ENCODE measurements around the gene ATXN7.

Gene ATXN7

GRCh38 chr3:63936925-63937324 lies 73.3 kb downstream of the ATXN7 start:
- no peak for DNase-seq (ENCODE audit: low spot score)

DNA sequence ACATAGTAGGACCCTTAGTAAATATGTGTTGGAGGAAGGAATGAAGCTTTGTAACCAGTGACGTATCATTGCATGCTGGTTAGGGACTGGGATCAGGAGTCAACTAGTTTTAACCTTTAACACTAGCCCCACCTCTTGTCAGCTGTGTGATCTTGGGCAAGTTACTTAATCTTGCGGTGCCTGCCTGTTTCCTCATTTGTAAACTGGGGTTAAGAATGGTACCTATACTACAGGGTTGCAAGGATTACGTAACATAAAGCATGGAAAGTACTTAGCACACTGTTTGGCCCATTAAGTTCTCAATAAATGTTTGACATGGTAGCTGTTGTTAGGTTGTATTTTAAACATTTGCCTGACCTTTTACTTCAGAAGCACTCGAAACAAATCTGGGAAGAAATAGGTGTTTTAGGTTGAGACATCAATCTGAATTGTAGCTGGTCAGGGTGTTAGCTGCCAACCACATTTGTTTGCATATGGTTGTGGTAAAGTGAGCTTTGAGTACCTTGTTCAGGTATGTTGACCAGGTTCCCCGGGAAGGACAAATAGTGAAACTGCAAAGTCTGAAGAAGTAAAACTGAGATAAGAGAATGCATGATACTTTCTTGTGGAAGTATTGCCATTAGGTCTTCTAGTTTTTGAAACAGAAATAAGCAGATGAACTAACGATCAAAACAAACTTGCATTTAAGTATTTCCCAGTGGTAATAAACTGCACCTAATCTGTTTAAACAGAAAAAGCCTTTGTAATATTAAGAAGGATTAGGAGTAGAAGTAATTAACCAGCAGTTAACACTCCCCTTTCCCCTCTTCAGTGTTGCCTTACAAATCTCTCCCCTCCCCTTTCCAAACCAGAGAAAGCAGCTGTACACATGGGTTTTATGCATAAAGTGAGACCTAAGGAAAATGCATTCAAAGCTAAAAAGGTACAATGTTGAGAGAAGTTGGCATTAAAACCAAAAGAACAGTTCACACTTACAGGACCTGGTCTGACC lies 74.3 kb downstream of the ATXN7 start:
- DNase-seq (ENCODE audit: low spot score) = peak; percentile 24

- no peak for DNase-seq (ENCODE audit: low spot score)
Observed at GRCh38 chr3:63940389-63940757, 76.7 kb downstream of the ATXN7 start.

DNA sequence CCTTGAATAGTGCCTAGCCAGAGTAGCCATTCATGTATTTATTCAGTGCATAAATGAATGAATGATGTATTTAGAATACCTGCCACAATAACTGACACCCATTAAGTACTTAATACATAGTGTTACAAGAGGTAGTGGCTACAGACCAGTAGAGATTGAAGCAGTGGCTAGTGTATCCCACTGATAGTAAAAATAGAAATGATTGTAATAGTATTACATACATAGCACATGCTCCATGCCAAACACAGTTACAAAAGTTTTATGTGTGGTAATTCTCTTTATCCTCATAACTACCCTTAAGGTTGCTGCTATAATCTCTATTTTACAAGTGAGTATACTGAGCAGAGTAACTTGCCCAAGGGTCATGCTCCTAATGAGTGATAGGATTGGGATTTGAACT lies 78.9 kb downstream of the ATXN7 start:
- DNase-seq (ENCODE audit: low spot score) = no peak

DNA sequence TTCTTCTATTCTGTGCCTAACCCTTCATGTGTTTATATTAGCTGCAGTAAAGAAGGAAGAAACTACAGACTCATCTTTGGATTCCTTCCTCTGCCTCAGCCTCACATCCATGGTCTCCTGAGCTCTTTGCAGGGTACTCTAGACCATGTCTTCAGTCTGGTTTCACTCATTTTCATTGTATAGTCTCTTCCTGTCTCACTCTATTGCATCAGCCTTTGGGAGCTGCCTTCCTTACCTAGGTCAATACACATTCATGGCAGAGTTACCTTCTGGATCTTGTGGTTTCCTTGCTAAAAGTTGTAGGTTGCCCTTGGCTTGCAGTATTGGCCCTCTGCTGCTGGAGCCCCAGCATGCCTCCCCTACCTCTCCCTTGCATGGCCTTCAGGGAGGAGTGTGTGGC lies 80.0 kb downstream of the ATXN7 start:
- no peak for DNase-seq (ENCODE audit: low spot score)

GRCh38 chr3:63945558-63946096 lies 82.0 kb downstream of the ATXN7 start:
- DNase-seq (ENCODE audit: low spot score) = no peak

- no peak for DNase-seq (ENCODE audit: low spot score)
Observed at GRCh38 chr3:63946753-63947152, 83.1 kb downstream of the ATXN7 start.

- DNase-seq (ENCODE audit: low spot score) = no peak
Observed at GRCh38 chr3:63947594-63947993, 83.9 kb downstream of the ATXN7 start.

DNA sequence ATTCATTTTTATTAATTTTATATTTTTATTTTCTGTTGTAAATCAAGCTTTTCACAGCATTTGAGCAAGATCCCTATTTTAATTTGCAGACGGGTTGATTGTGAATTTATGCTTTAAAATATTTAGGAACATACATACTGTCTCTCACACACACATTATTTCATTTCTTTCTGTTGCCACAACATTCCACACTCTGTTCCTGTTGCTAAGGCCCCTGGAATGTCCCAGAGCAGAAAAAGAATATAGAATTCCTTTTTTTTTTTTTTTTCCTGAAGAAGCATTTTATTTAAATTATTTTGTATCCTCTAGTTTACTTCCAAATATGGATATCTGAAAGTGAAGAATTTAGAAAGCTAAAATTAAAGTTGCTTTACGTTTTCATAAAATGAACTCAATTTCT lies 85.3 kb downstream of the ATXN7 start:
- no peak for DNase-seq (ENCODE audit: low spot score)

DNA sequence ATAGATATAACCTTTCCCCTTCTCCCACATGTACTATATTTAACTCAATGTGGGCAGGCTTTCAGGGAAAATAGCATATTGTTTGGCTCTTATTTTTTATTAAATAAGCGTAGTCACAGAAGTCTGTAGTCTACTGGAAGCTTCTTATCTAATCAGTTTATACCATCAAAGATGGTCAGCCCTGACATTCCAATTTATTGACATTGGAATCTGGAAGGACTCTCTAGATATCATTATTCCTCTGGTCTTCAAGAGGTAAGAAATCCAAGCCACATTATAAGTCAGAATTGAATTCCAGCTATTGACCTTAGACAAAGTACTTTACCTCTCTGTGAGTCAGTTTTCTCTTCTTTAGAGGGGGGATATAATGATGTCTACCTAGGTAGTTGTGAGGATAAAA lies 87.0 kb downstream of the ATXN7 start:
- no peak for DNase-seq (ENCODE audit: low spot score)

DNA sequence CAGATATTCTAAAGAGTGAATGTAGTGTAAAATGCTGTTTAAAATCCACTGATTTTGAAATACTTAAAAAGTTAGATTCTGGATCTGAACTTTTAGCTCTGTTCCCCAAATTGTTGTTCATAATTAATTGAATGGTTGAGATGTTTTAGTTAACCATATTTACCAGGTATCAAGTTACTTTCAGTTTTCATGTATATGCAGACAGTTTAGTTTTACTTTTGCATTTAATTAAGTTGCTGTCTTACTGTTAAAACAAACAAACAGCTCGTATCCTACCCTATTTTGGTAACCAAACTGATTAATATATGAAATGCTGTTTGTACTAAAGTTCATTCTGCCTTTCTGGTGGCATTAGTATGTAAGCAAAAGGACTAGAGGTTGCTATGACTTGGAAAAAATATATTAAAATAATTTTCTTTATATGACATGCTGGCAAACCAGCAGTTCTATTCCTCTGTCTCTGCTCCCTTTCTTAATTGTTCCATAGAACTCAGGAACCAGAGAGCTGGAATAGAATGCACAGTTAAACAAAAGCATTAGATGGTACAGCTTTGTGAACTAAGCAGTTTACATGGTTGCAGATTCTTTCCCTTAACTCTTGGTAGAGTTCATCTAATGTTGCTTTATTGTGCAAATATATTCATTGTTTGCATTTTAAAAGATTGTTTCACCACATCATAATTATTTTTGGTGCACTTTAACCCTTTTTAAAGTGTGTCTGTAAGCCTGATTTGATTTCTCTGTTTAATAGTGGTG lies 88.0 kb downstream of the ATXN7 start:
- no peak for DNase-seq (ENCODE audit: low spot score)

- no peak for DNase-seq (ENCODE audit: low spot score)
Observed at GRCh38 chr3:63952248-63952594, 88.6 kb downstream of the ATXN7 start.

DNA sequence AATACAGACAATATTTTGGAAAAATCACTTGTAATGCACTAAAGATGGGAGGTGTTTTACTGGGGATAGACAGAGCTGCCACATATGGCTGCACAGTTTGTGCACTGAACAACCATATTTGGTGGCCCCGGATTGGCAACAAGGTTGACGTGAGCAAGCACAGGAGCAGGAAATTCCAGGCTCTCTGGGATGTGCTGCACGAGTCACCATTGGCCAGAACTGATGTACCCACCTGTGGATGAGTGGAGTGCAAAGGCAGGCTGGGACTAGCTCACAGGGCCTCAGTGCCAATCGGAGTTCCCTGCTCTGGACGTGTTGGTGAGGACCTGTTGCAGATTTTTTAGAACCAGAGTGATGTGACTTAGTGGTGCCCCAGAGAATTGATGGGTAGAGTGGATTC lies 90.5 kb downstream of the ATXN7 start:
- DNase-seq (ENCODE audit: low spot score) = no peak

- no peak for DNase-seq (ENCODE audit: low spot score)
Observed at GRCh38 chr3:63955036-63955650, 91.5 kb downstream of the ATXN7 start.

DNA sequence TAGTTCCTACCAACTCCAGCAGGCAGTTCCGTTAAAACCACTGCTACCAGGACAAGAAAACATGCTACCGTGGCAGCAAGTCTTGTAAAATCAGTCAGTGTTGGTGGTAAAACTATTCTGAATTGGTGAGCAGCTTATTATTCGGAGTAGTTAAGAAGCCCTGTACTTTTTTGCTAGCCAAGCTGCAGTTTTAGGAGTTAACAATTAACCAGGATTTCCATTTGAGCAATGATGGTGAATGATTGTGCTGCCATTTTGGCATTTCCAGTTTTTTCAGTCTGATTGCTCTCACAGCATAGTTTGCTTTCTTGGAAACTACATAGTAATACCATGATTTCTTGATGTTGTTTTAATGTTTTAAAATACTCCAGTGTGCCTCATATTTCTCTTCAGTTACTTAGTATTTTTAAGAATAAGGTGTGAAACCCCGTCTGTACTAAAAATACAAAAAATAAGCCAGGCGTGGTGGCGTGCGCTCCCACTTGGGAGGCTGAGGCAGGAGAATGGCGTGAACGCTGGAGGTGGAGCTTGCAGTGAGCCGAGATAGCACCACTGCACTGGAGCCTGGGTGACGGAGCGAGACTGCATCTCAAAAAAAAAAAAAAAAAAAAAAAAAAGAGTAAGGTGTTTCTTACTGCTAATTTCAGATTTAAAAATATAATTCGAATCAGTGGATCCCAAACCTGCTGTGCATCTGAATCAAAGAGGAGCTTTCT lies 92.3 kb downstream of the ATXN7 start:
- DNase-seq (ENCODE audit: low spot score) = no peak

GRCh38 chr3:63959146-63959545 lies 95.5 kb downstream of the ATXN7 start:
- DNase-seq (ENCODE audit: low spot score) = no peak

- DNase-seq (ENCODE audit: low spot score) = peak; percentile 19
Observed at GRCh38 chr3:63960048-63960711, 96.5 kb downstream of the ATXN7 start.

- DNase-seq (ENCODE audit: low spot score) = peak; percentile 45
Observed at GRCh38 chr3:63961891-63962290, 98.2 kb downstream of the ATXN7 start.

GRCh38 chr3:63963496-63963895 lies 99.8 kb downstream of the ATXN7 start:
- DNase-seq (ENCODE audit: low spot score) = no peak

DNA sequence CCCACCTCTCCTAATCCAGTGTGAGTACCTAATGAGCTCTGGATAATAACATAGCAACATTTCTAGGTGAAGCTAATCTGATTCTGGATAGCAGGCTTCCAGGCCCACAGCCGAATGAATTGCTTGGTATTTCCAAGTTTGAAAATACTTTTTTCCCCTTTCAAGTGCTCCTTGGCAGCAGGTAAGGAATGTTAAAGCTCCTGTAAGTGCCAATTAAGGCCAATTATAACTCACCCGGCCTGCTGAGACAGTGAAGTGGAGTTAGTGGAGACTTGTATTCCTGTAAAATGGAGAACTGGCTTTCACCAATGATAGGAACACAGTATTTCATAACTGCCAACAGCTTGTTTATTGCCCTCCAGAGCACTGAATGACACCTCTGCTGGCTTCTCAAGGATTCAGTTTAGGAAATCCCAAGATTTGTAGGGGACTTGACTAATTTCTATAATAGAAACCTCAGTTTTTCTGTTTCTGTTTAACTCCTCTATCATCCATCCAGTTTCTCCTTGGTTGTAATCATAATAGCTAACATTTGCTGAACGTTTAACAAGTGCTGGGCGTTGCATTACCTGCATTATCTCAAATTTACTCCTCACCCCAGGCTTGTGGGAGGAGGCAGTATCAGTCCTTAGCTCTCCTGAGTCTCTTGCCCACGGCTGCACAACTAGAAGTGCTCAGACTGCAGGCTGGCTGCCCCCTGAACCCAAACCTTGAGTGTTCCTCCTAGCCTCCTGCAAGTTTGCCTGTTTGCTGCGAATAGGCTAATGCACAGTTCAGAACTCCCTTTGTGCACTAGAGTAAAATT lies 101.2 kb downstream of the ATXN7 start:
- no peak for DNase-seq (ENCODE audit: low spot score)

GRCh38 chr3:63966007-63966406 lies 102.3 kb downstream of the ATXN7 start:
- no peak for DNase-seq (ENCODE audit: low spot score)
